ENCODE data around the gene AGTRAP.

AGTRAP gene

DNA sequence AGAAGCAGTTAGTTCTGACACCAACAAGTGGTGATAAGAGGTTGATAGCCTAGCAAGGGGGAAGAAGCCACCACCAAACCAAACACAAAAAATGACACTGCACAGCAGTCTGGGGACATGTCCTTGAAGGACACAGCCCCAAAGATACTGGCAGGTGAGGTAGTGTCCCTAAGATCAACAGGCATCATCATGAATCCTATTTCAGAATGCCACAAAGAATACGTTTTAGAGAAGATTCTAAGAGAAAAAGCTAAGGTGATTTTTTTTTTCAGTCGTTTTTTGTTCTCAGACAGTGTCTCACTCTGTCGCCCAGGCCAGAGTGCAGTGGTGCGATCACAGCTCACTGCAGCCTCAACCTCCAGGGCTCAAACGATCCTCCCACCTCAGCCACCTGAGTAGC, 50.2 kb downstream of the AGTRAP start:
- no peak for DNase-seq (ENCODE audit: low spot score)
- TF ChIP-seq CTCF (IDR thresholded peaks at IDR 0.05; ENCODE audit: extremely low read depth, missing control alignments): no peak

GRCh38 chr1:11787251-11787803, 51.4 kb downstream of the AGTRAP start:
- no peak for TF ChIP-seq CTCF (IDR thresholded peaks at IDR 0.05; ENCODE audit: extremely low read depth, missing control alignments)
- DNase-seq (ENCODE audit: low spot score): no peak

DNA sequence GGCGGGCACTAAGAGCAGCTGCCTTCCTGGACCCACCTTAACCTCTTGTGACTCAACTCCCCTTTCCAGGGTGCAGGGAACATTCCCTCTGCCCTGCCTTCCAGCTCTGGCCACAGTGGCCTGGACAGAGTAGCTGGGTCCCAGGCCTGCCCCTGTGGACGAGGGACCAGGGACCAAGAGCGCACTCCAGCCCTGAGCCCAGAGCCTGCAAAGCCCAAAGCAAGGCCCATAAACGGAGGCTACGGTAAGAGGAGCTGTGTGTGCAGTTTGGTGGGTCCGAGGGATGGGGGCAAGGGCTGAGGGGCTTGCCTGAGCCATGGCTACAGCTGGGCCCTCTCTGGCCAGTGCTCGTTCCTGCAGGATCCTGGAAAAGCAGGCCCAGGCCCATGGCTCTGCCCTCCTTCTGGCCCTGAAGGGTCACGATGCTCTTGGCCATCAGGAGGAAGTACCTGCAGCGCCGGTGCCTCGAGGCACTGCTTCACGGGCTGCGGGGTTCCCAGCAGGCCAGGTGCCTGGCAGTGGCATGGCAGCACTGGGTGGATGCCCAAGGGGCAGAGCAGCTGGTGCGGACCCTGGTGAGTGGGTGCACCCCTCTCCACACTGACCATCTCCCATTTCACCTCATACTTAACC, 52.0 kb downstream of the AGTRAP start:
- DNase-seq (ENCODE audit: low spot score): no peak
- no peak for TF ChIP-seq CTCF (IDR thresholded peaks at IDR 0.05; ENCODE audit: extremely low read depth, missing control alignments)

DNA sequence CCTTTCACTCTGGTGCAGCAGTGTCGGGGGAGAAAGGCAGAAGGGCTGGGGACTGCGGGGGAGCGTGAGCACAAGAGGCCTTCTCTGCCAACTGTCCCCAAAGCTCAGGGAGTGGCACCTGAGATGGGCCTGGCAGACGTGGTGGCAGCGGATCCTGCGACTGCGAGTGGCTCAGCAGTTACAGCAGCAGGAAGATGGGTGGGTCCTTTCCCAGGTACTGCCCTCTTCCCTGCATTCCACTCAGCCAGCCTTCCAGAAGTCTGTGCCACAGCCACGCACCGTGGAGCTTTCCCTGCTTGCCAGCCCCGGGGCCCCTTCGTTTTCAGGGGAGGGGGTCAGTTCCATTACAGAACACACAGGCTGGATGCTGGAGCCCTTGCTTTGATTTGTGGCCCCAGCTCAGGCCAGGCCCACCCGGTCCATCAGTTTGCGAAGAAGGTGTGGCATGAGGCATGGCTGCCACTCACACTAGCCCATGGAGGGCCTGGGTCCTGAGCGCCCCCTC, 52.7 kb downstream of the AGTRAP start:
- DNase-seq (ENCODE audit: low spot score): no peak
- TF ChIP-seq CTCF (IDR thresholded peaks at IDR 0.05; ENCODE audit: extremely low read depth, missing control alignments): no peak

DNA sequence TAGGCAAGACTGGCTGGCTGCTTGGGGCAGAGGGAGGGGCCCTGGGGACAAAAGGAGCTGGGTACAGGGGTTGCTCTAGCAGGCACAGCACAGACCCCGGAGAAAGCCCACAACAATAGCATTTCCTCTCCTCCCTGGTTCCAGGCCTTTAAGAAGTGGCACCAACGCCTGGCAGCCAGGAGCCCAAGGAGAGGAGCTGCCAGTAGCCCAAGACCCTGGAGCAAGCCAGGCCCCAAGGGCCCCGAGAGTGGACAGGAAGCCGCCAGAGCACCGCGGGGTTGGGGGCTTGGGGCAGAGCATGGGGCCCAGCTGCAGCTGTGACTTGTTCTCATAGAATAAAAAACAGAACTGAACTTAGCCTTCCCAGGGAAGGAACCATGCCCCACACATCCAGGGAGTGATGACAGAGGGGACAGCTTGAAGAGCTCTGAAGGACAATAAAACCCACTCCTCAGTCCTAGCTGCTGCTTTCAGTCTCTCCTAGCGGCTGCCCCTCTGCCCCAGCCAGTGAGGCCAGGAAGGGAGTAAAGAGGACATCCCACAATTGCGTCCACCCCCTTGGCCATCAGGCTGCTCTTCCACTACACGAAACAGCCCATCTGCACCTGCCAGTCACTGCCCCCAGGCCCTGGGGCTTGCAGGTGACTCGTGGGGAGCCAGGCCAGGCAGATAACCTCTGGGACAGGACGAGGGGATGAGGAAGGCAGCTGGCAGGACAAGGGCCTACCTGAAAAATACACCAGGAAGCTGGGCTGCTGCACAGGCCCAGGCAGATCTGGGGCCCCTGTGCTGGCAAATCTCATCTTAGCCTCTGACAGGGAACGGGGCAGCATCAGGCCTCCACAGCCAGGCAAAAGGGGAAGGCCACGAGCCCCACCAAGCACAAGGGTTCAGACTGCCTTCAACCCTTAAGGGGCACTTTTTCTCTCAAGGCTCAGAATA, 53.5 kb downstream of the AGTRAP start:
- no peak for TF ChIP-seq CTCF (IDR thresholded peaks at IDR 0.05; ENCODE audit: extremely low read depth, missing control alignments)
- DNase-seq (ENCODE audit: low spot score): no peak

- no peak for TF ChIP-seq CTCF (IDR thresholded peaks at IDR 0.05; ENCODE audit: extremely low read depth, missing control alignments)
- no peak for DNase-seq (ENCODE audit: low spot score)
Observed at GRCh38 chr1:11790101-11790879, 54.4 kb downstream of the AGTRAP start.

Data from GM20000 (cell line).